Tongue (tissue), 2 donors: ENCODE measurements around the gene BOLA3. TPM values are rescaled to one million over a fixed set of nuclear protein-coding genes. Genes with fewer than 3 reads are reported as not detected.
"Not testable (repeated sequence)": the region's sequence is repeated elsewhere in the genome, so short reads cannot be mapped to it uniquely, and the experiment has no call there.

ENCODE experiments used
- DNase-seq: peaks from one replicate; pipeline ENCODE4 v3.0.0-alpha.2; 2015
- total RNA-seq: library from RNA; depleted of rRNA; stranded (reverse); fragments of >200 nt; gene quantifications from one replicate; pipeline ENCODE4 v1.2.3, GENCODE V29; 2014

Gene BOLA3, protein sequence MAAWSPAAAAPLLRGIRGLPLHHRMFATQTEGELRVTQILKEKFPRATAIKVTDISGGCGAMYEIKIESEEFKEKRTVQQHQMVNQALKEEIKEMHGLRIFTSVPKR
- total RNA-seq: 38.4 TPM

GRCh38 chr2:74147727-74148456 lies at the start of gene BOLA3:
BOLA3 (minus strand) TSS chr2:74147912; CDS start chr2:74147874, 38 bp downstream.
- DNase-seq: peak; percentile 91

DNA sequence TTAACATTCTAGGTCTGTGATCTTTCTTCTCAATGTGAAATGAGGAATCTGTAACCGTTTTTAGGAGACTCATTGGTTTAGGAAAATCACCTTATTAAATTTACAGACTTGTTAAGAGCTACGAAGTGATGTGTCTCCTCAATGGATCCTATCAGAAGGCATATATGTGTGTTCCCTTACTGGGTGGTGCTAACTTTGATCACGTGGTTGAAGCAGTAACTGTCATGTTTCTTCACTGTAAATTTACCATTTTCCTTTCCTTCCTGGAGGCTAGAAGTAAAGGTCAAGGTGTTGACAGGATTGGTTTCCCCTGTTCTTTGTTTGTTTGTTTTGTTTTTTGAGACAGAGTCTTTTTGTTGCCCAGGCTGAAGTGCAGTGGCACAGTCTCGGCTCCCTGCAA lies 49.3 kb upstream of the BOLA3 start:
- DNase-seq: no peak

DNA sequence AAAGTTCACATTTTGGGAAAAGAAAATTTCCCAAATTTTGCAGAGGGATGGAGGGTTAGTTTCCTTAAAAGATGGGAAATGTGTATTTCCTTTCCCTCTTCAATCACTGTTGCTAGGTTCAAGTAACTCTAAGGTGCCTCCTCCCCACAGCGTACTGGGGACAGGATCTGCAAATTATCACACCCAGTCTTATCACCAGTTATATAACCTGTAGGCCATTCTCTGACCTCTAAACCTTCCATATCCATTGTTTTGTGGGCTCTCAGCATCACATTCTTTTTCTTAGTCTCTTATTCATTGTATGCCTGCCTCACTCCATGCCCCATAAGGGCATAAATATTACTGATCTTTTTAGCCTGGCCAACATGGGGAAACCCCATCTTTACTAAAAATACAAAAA lies 47.1 kb upstream of the BOLA3 start:
- DNase-seq: no peak

DNA sequence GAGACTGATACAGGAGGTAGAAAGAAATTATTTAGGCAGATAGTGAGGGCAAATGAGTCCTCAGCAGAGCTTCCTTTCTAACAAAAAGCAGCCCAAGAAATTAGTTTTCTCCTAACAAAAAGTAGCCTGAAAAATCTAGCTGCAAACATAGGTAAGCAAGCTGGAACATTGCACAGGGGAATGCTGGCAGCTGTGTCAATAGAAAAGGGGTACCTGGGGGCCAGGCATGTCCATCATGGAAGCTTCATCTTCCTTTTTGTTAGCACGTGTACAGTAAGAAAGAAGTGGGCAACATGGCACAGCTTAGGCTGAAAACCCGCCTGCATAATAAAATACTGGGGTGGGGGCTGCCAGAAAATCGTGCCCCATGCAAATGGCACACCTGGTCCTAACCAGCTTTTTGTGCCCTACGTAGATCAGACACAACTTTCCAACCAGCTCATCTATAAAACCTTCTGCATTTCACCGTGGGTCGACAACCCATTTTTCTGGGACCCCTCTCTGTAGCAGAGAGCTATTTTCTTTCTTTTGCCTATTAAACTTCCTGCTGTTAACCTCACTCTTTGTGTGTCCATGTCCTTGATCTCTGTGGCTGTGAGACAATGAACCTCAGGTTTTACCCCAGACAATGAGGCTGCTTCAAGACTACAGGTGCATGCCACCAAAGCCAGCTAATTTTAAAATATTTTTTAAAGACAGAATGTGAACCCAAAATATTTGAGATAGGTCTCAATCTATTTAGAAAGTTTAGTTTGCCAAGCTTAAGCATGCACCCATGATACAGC lies 44.1 kb upstream of the BOLA3 start:
- peak; percentile 5 for DNase-seq

- DNase-seq: no peak
Observed at GRCh38 chr2:74188696-74189095, 41.0 kb upstream of the BOLA3 start.

- peak; percentile 34 for DNase-seq
Observed at GRCh38 chr2:74188018-74188601, 40.4 kb upstream of the BOLA3 start.

- DNase-seq: not testable (repeated sequence)
Observed at GRCh38 chr2:74186706-74187105, 39.0 kb upstream of the BOLA3 start.

DNA sequence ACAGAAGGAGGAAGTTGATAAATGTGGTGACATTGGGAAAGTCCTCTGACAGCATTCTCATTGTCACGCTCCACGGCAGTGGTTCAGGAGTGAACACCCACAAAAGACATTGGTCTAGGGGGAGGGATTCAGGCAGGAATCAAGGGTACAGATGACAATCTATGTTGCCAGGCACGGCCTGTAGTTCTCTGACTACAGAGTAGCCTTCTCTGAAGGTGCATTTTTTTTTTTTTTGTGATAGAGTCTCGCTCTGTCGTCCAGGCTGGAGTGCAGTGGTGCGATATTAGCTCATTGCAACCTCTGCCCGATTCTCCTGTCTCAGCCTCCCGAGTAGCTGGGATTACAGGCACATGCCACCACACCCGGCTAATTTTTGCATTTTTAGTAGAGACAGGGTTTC lies 38.3 kb upstream of the BOLA3 start:
- no peak for DNase-seq

DNA sequence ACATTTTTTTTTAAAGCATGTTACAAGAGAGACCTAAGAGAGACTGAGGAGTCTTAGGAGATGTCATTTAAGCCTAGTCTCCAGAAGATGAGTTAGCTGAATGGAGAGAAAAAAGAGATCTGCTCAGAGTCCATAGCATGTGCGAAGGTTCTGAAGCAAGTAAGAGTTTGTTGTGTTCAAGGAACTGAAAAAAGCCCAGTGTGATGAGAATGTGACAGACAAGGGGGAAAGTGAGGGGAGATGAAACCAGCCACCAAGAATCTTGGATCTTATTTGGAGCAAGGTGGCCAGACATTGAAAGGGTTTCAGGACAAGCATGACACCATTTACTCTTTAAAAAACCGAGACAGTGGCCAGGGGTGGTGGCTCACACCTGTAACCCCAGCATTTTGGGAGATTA lies 36.2 kb upstream of the BOLA3 start:
- DNase-seq: no peak

DNA sequence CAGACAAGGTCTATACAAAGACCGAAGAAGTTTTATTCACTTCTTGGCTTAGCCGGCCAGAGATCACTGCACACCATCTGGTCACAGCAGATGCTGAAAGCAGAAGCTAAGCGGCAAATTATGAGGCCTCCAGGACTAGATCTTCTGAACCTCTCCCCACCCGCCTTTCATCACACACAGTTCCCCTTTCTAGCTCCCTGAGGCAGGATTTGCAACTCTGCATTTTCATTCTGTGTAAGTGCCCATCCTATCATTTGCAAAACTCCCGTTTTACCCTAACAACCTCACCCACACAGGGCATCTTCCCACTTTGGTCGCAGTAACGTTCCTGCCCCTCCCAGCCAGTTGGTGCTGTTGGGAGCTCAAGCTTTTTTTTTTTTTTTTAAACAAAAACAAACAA lies 34.0 kb upstream of the BOLA3 start:
- peak; percentile 28 for DNase-seq

DNA sequence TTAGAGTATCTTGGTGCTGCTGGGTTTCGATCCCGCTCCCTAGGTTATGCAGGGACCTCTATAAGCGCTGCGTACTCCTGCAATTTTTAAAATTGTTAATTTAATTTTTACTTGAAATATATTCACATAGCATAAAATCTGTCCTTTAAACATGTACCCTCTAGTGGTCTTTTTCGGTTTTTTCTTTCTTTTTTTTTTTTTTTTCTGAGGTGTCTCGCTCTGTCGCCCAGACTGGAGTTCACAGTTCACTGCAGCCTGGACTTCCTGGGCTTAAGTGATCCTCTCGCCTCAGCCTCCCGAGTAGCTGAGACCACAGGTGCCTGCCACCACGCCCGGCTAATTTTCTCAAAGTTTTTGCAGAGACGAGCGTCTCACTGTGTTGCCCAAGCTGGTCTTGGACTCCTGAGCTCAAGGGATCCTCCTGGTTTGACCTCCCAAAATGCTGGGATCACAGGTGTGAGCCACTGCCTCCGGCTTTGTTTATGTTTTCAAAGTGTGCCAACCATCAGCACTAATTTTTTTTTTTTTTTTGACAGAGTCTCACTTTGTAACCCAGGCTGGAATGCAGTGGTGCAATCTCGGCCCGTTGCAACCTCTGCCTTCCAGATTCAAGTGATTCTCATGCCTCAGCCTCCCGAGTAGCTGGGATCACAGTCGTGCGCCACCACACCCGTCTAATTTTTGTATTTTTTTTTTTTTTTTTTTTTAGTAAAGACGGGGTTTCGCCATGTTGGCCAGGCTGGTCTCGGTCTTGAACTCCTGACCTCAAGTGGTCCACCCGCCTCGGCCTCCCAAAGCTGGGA lies 31.6 kb upstream of the BOLA3 start:
- DNase-seq: no peak

GRCh38 chr2:74178211-74179062 lies 30.7 kb upstream of the BOLA3 start, which contains the start of gene MOB1A:
MOB1A (minus strand) TSS chr2:74178879; CDS start chr2:74178674, 205 bp downstream.
- DNase-seq: peak; percentile 100

DNA sequence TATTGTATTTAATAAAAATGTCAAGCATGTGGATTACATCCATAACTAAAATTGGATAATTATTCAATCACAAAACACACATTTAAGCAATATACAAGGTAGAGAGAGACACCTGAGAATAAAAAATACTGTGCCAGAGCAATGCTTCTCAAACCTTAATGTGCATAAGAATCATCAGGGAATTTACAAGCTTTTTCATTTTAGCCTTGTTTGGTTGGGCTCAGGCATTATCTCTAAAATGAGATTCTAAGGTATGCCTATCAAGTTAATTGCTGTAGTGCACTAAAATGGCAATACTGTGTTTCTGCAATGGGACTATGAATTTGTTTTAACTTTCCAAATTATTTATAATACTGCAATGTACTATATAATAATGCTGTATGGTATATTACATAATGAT lies 30.0 kb upstream of the BOLA3 start:
- no peak for DNase-seq

DNA sequence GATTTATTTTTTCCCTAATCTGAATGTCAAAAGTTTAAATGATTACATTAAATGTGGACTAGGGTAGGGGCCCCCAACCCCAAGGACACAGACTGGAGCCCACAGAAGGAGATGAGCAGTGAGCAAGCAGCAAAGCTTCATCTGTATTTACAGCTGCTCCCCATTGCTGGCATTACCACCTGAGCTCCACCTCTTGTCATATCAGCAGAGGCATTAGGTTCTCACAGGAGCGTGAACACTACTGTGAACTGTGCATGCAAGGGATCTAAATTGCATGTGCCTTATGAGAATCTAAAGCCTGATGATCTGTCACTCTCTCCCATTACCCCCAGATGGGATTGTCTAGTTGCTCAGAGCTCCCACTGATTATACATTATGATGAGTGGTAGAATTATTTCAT lies 27.2 kb upstream of the BOLA3 start:
- no peak for DNase-seq

- no peak for DNase-seq
Observed at GRCh38 chr2:74168739-74169138, 21.0 kb upstream of the BOLA3 start.

GRCh38 chr2:74164761-74165160 lies 17.0 kb upstream of the BOLA3 start:
- DNase-seq: no peak

- no peak for DNase-seq
Observed at GRCh38 chr2:74162951-74163350, 15.2 kb upstream of the BOLA3 start.

GRCh38 chr2:74155830-74156229 lies 8.1 kb upstream of the BOLA3 start:
- no peak for DNase-seq

DNA sequence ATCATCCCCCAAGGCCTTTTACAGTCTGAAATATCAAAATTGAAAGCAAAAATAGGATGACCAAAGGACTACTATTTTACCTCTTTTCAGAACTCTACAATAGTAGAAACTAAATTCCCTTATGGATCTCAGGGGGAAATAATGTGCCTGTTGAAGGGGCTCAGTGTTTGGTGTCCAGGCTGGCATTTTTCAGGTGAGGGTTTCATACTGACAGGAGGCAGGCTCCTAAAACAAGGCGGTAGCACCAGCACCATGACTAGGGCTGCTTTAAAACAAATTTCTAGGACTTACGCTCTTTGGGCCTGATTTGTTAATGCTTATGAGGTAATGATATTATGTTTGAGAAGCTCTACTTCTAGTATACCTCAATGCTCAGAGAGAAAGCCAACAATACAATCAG lies 5.2 kb upstream of the BOLA3 start:
- no peak for DNase-seq

DNA sequence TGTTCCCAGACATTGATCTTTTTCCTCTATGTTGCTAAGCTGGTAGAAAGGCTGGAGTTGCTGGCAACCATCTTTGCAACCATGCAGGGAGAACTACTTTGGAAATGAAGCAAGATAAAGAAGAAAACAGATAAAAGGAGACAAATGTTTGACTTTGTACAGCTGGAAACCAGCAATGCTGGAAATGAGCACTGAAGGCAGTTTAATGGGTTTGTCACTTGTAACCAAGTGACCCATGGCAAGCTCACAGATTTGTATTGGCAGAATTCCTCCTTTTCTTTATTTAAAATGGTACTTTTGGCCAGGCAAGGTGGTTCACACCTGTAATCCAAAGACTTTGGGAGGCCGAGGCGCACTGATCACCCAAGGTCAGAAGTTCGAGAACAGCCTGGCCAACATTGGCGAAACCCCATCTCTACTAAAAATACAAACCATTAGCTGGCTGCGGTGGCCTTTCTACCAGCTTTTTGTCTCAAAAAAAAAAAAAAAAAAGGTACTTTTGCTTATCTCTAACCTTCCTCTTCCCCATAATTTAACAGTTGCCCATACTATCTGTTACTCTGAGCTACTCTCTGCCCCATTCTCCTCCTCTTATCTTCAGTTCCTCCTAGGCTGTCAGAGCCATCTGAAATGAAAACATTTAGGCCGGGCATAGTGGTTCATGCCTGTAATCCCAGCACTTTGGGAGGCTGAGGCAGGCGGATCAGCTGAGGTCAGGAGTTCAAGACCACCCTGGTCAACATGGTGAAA lies 2.0 kb upstream of the BOLA3 start:
- no peak for DNase-seq

- no peak for DNase-seq
Observed at GRCh38 chr2:74149247-74149525, 1.5 kb upstream of the BOLA3 start.
